ENCODE results near the gene NCOA6.
A peak's percentile ranks its signal among the peaks of the same experiment; 100 is the strongest.

NCOA6 gene

GRCh38 chr20:34712525-34713192 is 112.8 kb downstream of the NCOA6 start:
- no peak for DNase-seq (ENCODE audit: low spot score)
- no peak for TF ChIP-seq CTCF (IDR thresholded peaks at IDR 0.05; ENCODE audit: extremely low read depth, missing control alignments)

GRCh38 chr20:34711813-34712430 is 113.5 kb downstream of the NCOA6 start:
- TF ChIP-seq CTCF (IDR thresholded peaks at IDR 0.05; ENCODE audit: extremely low read depth, missing control alignments) = no peak
- no peak for DNase-seq (ENCODE audit: low spot score)

GRCh38 chr20:34710861-34711574 is 114.4 kb downstream of the NCOA6 start:
- no peak for TF ChIP-seq CTCF (IDR thresholded peaks at IDR 0.05; ENCODE audit: extremely low read depth, missing control alignments)
- DNase-seq (ENCODE audit: low spot score) = no peak

- no peak for DNase-seq (ENCODE audit: low spot score)
- TF ChIP-seq CTCF (IDR thresholded peaks at IDR 0.05; ENCODE audit: extremely low read depth, missing control alignments) = no peak
Observed at GRCh38 chr20:34710568-34710839, 114.9 kb downstream of the NCOA6 start.

GRCh38 chr20:34709831-34710567 is 115.5 kb downstream of the NCOA6 start:
- DNase-seq (ENCODE audit: low spot score) = peak; percentile 91
- TF ChIP-seq CTCF (IDR thresholded peaks at IDR 0.05; ENCODE audit: extremely low read depth, missing control alignments) = peak; percentile 4

- DNase-seq (ENCODE audit: low spot score) = peak; percentile 95
- no peak for TF ChIP-seq CTCF (IDR thresholded peaks at IDR 0.05; ENCODE audit: extremely low read depth, missing control alignments)
Observed at GRCh38 chr20:34709044-34709830, 116.2 kb downstream of the NCOA6 start.
